HEK293 (cell line): Measurements from ENCODE around the gene GRHL3.

Experiments used
- ELK4 ChIP-seq: IDR thresholded peaks from 2 replicates; pipeline ENCODE4 v1.6.1; 2011; ENCODE audit warnings: mild to moderate bottlenecking, low read depth, low read length, borderline replicate concordance
- KLF16 ChIP-seq: fragments of 450-650 bp; formaldehyde crosslinking; IDR thresholded peaks from 2 replicates; pipeline ENCODE4 v1.5.1; 2017; ENCODE audit warnings: missing biosample characterization, missing genetic modification characterization
- KLF7 ChIP-seq: fragments of 450-650 bp; formaldehyde crosslinking; IDR thresholded peaks from 2 replicates; pipeline ENCODE4 v1.5.1; 2016; ENCODE audit warnings: missing biosample characterization, missing genetic modification characterization, borderline replicate concordance
- RBAK ChIP-seq: fragments of 450-650 bp; formaldehyde crosslinking; IDR thresholded peaks from 2 replicates; pipeline ENCODE4 v1.5.1; 2016; ENCODE audit warnings: missing biosample characterization, missing genetic modification characterization
- SCRT1 ChIP-seq: fragments of 450-650 bp; formaldehyde crosslinking; IDR thresholded peaks from 2 replicates; pipeline ENCODE4 v1.5.1; 2016; ENCODE audit warnings: missing biosample characterization, missing genetic modification characterization, borderline replicate concordance
- SCRT2 ChIP-seq: fragments of 450-650 bp; formaldehyde crosslinking; IDR thresholded peaks from 2 replicates; pipeline ENCODE4 v1.5.1; 2016; ENCODE audit warnings: missing biosample characterization, missing genetic modification characterization
- YY1 ChIP-seq: fragments of 450-650 bp; formaldehyde crosslinking; IDR thresholded peaks from 2 replicates; pipeline ENCODE4 v1.5.1; 2018; ENCODE audit warnings: missing biosample characterization, missing genetic modification characterization
- ZNF157 ChIP-seq: fragments of 450-650 bp; formaldehyde crosslinking; IDR thresholded peaks from 2 replicates; pipeline ENCODE4 v1.5.1; 2016; ENCODE audit warnings: missing biosample characterization, missing genetic modification characterization
- ZNF169 ChIP-seq: fragments of 450-650 bp; formaldehyde crosslinking; IDR thresholded peaks from 2 replicates; pipeline ENCODE4 v1.5.1; 2016; ENCODE audit warnings: missing biosample characterization, missing genetic modification characterization
- ZNF19 ChIP-seq: fragments of 450-650 bp; formaldehyde crosslinking; IDR thresholded peaks from 2 replicates; pipeline ENCODE4; 2016; ENCODE audit warnings: missing biosample characterization, missing genetic modification characterization, low read depth
- ZNF324 ChIP-seq: fragments of 450-650 bp; formaldehyde crosslinking; IDR thresholded peaks from 2 replicates; pipeline ENCODE4 v1.5.1; 2016; ENCODE audit warnings: missing biosample characterization, missing genetic modification characterization
- ZNF335 ChIP-seq: fragments of 450-650 bp; formaldehyde crosslinking; conservative IDR thresholded peaks from 2 replicates; pipeline ENCODE4 v1.5.1; 2016; ENCODE audit warnings: missing biosample characterization, missing genetic modification characterization
- ZNF341 ChIP-seq: fragments of 450-650 bp; formaldehyde crosslinking; IDR thresholded peaks from 2 replicates; pipeline ENCODE4; 2016; ENCODE audit warnings: low read depth, missing biosample characterization, missing genetic modification characterization
- ZNF37A ChIP-seq: fragments of 450-650 bp; IDR thresholded peaks from 2 replicates; pipeline ENCODE4 v1.5.1; 2018; ENCODE audit warnings: missing biosample characterization, missing genetic modification characterization
- ZNF391 ChIP-seq: fragments of 450-650 bp; formaldehyde crosslinking; IDR thresholded peaks from 2 replicates; pipeline ENCODE4 v1.5.1; 2016; ENCODE audit warnings: low read depth, missing biosample characterization, missing genetic modification characterization, borderline replicate concordance
- ZNF398 ChIP-seq: fragments of 450-650 bp; formaldehyde crosslinking; IDR thresholded peaks from 2 replicates; pipeline ENCODE4 v1.5.1; 2017; ENCODE audit warnings: missing biosample characterization, missing genetic modification characterization
- ZNF449 ChIP-seq: fragments of 450-650 bp; formaldehyde crosslinking; IDR thresholded peaks from 2 replicates; pipeline ENCODE4 v1.5.1; 2017; ENCODE audit warnings: missing biosample characterization, mild to moderate bottlenecking, missing genetic modification characterization, moderate library complexity
- ZNF518A ChIP-seq: fragments of 450-650 bp; formaldehyde crosslinking; conservative IDR thresholded peaks from 2 replicates; pipeline ENCODE4 v1.5.1; 2016; ENCODE audit warnings: low read depth, missing biosample characterization, missing genetic modification characterization
- ZNF530 ChIP-seq: fragments of 450-650 bp; formaldehyde crosslinking; IDR thresholded peaks from 2 replicates; pipeline ENCODE4 v1.5.1; 2016; ENCODE audit warnings: low read depth, missing biosample characterization, missing genetic modification characterization
- ZNF560 ChIP-seq: fragments of 450-650 bp; formaldehyde crosslinking; IDR thresholded peaks from 2 replicates; pipeline ENCODE4 v1.5.1; 2017; ENCODE audit warnings: missing biosample characterization, missing genetic modification characterization, borderline replicate concordance
- ZNF561 ChIP-seq: fragments of 450-650 bp; IDR thresholded peaks from 2 replicates; pipeline ENCODE4 v1.5.1; 2018; ENCODE audit warnings: missing biosample characterization, missing genetic modification characterization, borderline replicate concordance
- ZNF629 ChIP-seq: fragments of 450-650 bp; formaldehyde crosslinking; IDR thresholded peaks from 2 replicates; pipeline ENCODE4 v1.5.1; 2017; ENCODE audit warnings: missing biosample characterization, missing genetic modification characterization
- TF ChIP-seq, protein P1 (sequence below): fragments of 450-650 bp; formaldehyde crosslinking; IDR thresholded peaks from 2 replicates; pipeline ENCODE4 v1.5.1; 2016; ENCODE audit warnings: missing biosample characterization, missing genetic modification characterization
- TF ChIP-seq, protein P2 (sequence below): fragments of 450-650 bp; formaldehyde crosslinking; IDR thresholded peaks from 2 replicates; pipeline ENCODE4 v1.5.1; 2016; ENCODE audit warnings: missing biosample characterization, missing genetic modification characterization

GRHL3 gene

DNA sequence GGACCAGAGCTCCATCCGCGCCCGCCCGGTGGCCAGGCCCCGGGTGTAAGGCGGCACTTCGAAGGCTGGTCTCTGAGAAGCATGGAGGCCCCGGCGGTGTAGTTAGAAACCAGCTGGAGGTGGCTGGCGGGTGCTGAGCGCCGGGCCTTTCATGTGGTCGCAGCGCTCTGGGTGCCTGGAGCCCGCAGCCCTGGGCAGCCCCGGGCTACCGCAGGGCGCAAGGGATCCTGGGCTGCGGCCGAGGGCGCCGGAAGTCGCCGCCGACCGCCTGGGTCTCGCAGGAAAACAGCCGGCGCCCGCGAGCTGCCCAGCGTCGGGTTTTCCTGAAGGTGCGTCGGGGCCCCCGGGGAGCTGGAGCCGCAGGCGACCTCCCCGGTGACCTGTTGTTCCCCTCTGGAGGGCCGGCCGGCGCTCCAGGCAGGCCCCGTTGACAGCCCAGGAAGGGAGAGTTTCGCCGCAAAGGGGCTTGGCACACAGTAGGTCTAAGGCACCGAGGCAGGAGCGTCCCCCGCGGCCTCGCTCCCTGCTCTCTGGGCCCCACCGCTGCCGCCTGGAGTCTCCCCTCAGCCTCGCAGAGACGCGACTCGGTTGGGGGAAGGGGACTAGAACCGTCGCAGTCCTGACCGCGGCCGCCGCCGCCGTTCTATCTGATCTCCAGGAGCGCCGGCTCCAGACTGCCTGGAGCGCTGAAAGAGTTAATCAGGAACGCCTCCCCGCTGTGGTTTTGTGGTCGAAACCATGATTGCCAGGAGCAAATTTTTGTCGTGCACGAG lies 2.7 kb downstream of the GRHL3 start (continued):
- TF ChIP-seq, protein P1, sequence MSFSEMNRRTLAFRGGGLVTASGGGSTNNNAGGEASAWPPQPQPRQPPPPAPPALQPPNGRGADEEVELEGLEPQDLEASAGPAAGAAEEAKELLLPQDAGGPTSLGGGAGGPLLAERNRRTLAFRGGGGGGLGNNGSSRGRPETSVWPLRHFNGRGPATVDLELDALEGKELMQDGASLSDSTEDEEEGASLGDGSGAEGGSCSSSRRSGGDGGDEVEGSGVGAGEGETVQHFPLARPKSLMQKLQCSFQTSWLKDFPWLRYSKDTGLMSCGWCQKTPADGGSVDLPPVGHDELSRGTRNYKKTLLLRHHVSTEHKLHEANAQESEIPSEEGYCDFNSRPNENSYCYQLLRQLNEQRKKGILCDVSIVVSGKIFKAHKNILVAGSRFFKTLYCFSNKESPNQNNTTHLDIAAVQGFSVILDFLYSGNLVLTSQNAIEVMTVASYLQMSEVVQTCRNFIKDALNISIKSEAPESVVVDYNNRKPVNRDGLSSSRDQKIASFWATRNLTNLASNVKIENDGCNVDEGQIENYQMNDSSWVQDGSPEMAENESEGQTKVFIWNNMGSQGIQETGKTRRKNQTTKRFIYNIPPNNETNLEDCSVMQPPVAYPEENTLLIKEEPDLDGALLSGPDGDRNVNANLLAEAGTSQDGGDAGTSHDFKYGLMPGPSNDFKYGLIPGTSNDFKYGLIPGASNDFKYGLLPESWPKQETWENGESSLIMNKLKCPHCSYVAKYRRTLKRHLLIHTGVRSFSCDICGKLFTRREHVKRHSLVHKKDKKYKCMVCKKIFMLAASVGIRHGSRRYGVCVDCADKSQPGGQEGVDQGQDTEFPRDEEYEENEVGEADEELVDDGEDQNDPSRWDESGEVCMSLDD (tag by site-specific recombination), result peak; percentile 69
- no peak for TF ChIP-seq ZNF37A (tag by site-specific recombination)
- TF ChIP-seq ZNF324 (tag by site-specific recombination), result peak; percentile 65
- no peak for TF ChIP-seq ZNF157 (tag by site-specific recombination)
- no peak for TF ChIP-seq ZNF19 (tag by site-specific recombination)
- TF ChIP-seq, protein P2, sequence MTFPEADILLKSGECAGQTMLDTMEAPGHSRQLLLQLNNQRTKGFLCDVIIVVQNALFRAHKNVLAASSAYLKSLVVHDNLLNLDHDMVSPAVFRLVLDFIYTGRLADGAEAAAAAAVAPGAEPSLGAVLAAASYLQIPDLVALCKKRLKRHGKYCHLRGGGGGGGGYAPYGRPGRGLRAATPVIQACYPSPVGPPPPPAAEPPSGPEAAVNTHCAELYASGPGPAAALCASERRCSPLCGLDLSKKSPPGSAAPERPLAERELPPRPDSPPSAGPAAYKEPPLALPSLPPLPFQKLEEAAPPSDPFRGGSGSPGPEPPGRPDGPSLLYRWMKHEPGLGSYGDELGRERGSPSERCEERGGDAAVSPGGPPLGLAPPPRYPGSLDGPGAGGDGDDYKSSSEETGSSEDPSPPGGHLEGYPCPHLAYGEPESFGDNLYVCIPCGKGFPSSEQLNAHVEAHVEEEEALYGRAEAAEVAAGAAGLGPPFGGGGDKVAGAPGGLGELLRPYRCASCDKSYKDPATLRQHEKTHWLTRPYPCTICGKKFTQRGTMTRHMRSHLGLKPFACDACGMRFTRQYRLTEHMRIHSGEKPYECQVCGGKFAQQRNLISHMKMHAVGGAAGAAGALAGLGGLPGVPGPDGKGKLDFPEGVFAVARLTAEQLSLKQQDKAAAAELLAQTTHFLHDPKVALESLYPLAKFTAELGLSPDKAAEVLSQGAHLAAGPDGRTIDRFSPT (tag by site-specific recombination), result peak; percentile 36; the same call in 1 of the 2 replicates
- no peak for TF ChIP-seq ZNF391
- TF ChIP-seq ZNF518A (tag by site-specific recombination), result no peak
- TF ChIP-seq RBAK (tag by site-specific recombination), result no peak
- TF ChIP-seq ZNF629, result peak; percentile 50; the same call in 1 of the 2 replicates
- no peak; the same call in none of the 2 replicates for TF ChIP-seq ZNF560
- TF ChIP-seq ZNF341 (tag by site-specific recombination), result peak; percentile 72
- peak; percentile 91 for TF ChIP-seq ZNF335
- no peak for TF ChIP-seq ZNF398 (tag by site-specific recombination)
- TF ChIP-seq SCRT1 (tag by site-specific recombination), result no peak
- TF ChIP-seq ZNF530 (tag by site-specific recombination), result no peak
- peak; percentile 63; the same call in 1 of the 2 replicates for TF ChIP-seq KLF7 (tag by site-specific recombination)
- no peak; the same call in 1 of the 2 replicates for TF ChIP-seq ELK4
- TF ChIP-seq YY1 (tag by site-specific recombination), result no peak; the same call in 1 of the 2 replicates
- TF ChIP-seq ZNF449 (tag by site-specific recombination), result peak; percentile 9; the same call in 1 of the 2 replicates
- TF ChIP-seq ZNF561, result no peak; the same call in 1 of the 2 replicates
- TF ChIP-seq ZNF169 (tag by site-specific recombination), result no peak
- peak; percentile 64 for TF ChIP-seq KLF16 (tag by site-specific recombination)
- peak; percentile 88 for TF ChIP-seq SCRT2 (tag by site-specific recombination)
